Common myeloid progenitor, CD34-positive (primary cell): Measurements from ENCODE around the gene KRTAP19-3.

Experiments
- CTCF ChIA-PET: fragments of 350-600 bp; sonication (Branson Sonifier 250); formaldehyde crosslinking; loops from one replicate; lab custom pipeline; 2021; ENCODE audit warnings: antibody characterized with exemption; lab: Charles Lee
- POLR2A ChIA-PET: fragments of 350-600 bp; sonication (Branson Sonifier 250); formaldehyde crosslinking; loops from one replicate; lab custom pipeline; 2021; ENCODE audit warnings: antibody characterized with exemption; lab: Charles Lee
- DNase-seq, 3 donors: peaks; one replicate each; pipeline versions ENCODE4 v3.0.0 to v3.0.0-alpha.2; 2013
- H3K27ac ChIP-seq, 2 experiments: 1 replicate in 1 of 2; 2 replicates in 1 of 2; pipeline ENCODE4 v1.7.0; 2013; ENCODE audit warnings: inconsistent platforms in 2 of 2, low read length in 2 of 2, mild to moderate bottlenecking in 2 of 2, low read depth in 1 of 2, moderate library complexity in 1 of 2; ENCODE audit not compliant: severe bottlenecking in 2 of 2, insufficient read depth in 1 of 2, poor library complexity in 1 of 2
- H3K27me3 ChIP-seq, 5 experiments: replicated peaks in 2 of 5; 1 replicate in 3 of 5; 2 replicates in 2 of 5; pipeline versions ENCODE4 v1.6.1 to v1.7.0; 2013; ENCODE audit warnings: low read length in 4 of 5, mild to moderate bottlenecking in 2 of 5, moderate library complexity in 2 of 5, inconsistent platforms in 1 of 5; ENCODE audit not compliant: insufficient read depth in 5 of 5, control insufficient read depth in 4 of 5
- H3K36me3 ChIP-seq, 4 experiments: 1 replicate in 2 of 4; 2 replicates in 2 of 4; pipeline versions ENCODE4 v1.6.1 to v1.7.0; 2013; ENCODE audit warnings: low read length in 3 of 4, control low read depth in 1 of 4, mild to moderate bottlenecking in 1 of 4; ENCODE audit not compliant: control insufficient read depth in 4 of 4, insufficient read depth in 4 of 4
- H3K4me1 ChIP-seq, 4 experiments: 1 replicate in 3 of 4; 2 replicates in 1 of 4; pipeline versions ENCODE4 v1.6.1 to v1.7.1; 2013; ENCODE audit warnings: low read length in 3 of 4, mild to moderate bottlenecking in 3 of 4, control low read depth in 1 of 4, inconsistent platforms in 1 of 4, moderate library complexity in 1 of 4; ENCODE audit not compliant: control insufficient read depth in 4 of 4, insufficient read depth in 4 of 4; ENCODE audit errors: control extremely low read depth in 1 of 4
- H3K4me3 ChIP-seq, 7 experiments: 1 replicate in 4 of 7; 2 replicates in 3 of 7; pipeline versions ENCODE4 v1.5.1 to v1.7.0; 2013; ENCODE audit warnings: mild to moderate bottlenecking in 7 of 7, low read length in 6 of 7, moderate library complexity in 6 of 7, inconsistent platforms in 2 of 7, low read depth in 2 of 7, control low read depth in 1 of 7; ENCODE audit not compliant: insufficient read depth in 4 of 7, control insufficient read depth in 1 of 7; ENCODE audit errors: extremely low read depth in 1 of 7
- H3K9me3 ChIP-seq, 5 experiments: 1 replicate in 4 of 5; 2 replicates in 1 of 5; pipeline versions ENCODE4 v1.6.1 to v1.7.1; 2013; ENCODE audit warnings: low read length in 4 of 5, mild to moderate bottlenecking in 2 of 5, inconsistent platforms in 1 of 5, low read depth in 1 of 5, moderate library complexity in 1 of 5; ENCODE audit not compliant: control insufficient read depth in 4 of 5, insufficient read depth in 2 of 5; ENCODE audit errors: control extremely low read depth in 1 of 5
- WGBS: methylation state at CpG from one replicate; pipeline ENCODE4 v1.1.5; 2013; ENCODE audit not compliant: insufficient coverage; 5-methylcytosine and 5-hydroxymethylcytosine counted together

Gene KRTAP19-3

GRCh38 chr21:30448514-30448913, 43.3 kb downstream of the KRTAP19-3 start:
- Histone ChIP-seq H3K36me3 (no peaks in the 10 kb centered on the region), H3K27me3 (no peaks in the 10 kb centered on the region), H3K4me3 (no peak overlapping the region), H3K27ac (no peak overlapping the region), H3K9me3 (no peaks in the 10 kb centered on the region), H3K4me1 (peaks cover 0 to 7% (median 2%) of the 10 kb centered on the region in 4 experiments)
- no peak for DNase-seq
- no CpG with 5 or more reads among the region's 3 CpGs for WGBS
- POLR2A ChIA-PET = interaction anchor here (0.6 kb wide), 1 partner anchor 165 kb away, joined by 5 read pairs; the partner anchor contains the start of gene KRTAP6-1
- CTCF ChIA-PET = no interaction called here

- WGBS = 7% methylated on average over 3 of the region's 4 CpGs
- Histone ChIP-seq H3K4me1 (peaks cover 0 to 7% (median 2%) of the 10 kb centered on the region in 4 experiments), H3K4me3 (no peak overlapping the region), H3K36me3 (no peaks in the 10 kb centered on the region), H3K27me3 (no peaks in the 10 kb centered on the region), H3K27ac (no peak overlapping the region), H3K9me3 (no peaks in the 10 kb centered on the region)
- DNase-seq = no peak
- ChIA-PET CTCF (no interaction called here), POLR2A (no interaction called here)
Observed at GRCh38 chr21:30447056-30447455, 44.8 kb downstream of the KRTAP19-3 start.

- POLR2A ChIA-PET = interaction anchor here (0.6 kb wide), 1 partner anchor 7 kb away, joined by 4 read pairs; no protein-coding TSS in a partner anchor
- CTCF ChIA-PET = no interaction called here
- Histone ChIP-seq H3K4me1 (peaks cover 0 to 7% (median 2%) of the 10 kb centered on the region in 4 experiments), H3K27ac (no peak overlapping the region), H3K36me3 (no peaks in the 10 kb centered on the region), H3K4me3 (no peak overlapping the region), H3K27me3 (no peaks in the 10 kb centered on the region), H3K9me3 (no peaks in the 10 kb centered on the region)
- no peak for DNase-seq
- 80% methylated on average over 1 of the region's 1 CpG for WGBS
Observed at GRCh38 chr21:30444204-30444603, 47.6 kb downstream of the KRTAP19-3 start.

DNA sequence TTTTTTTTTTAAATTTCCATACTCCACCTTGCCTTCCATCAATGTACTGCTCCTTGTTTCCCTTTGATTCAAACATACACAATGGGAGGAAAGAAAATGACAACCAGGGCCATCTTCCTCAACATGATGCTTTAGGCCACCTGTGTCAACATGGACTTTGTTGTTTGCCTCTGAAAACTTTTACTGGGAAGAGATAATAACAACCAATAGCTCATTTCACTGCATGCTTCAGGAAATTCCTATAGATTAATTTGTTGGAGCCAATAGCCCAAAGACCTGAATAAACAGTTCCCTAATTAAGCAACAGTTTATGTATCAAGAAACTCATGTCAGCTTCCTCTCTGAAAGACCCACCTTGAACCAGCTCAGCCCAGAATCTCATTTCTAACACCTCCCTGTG, 48.6 kb downstream of the KRTAP19-3 start:
- H3K27ac ChIP-seq = no peak overlapping the region
- no peaks in the 10 kb centered on the region for H3K27me3 ChIP-seq
- no peak overlapping the region for H3K4me3 ChIP-seq
- ChIA-PET POLR2A (no interaction called here), CTCF (no interaction called here)
- no peak for DNase-seq
- no peaks in the 10 kb centered on the region for H3K36me3 ChIP-seq
- peaks cover 0 to 7% (median 2%) of the 10 kb centered on the region in 4 experiments for H3K4me1 ChIP-seq
- H3K9me3 ChIP-seq = no peaks in the 10 kb centered on the region
